SJSA1 (cell line): ENCODE data around the gene LYPD8. TPM values are rescaled to one million over a fixed set of nuclear protein-coding genes. Genes with fewer than 3 reads are reported as not detected.
"Not testable (repeated sequence)": the region's sequence is repeated elsewhere in the genome, so short reads cannot be mapped to it uniquely, and the experiment has no call there.

Experiments
- DNase-seq, 2 experiments: peaks; one replicate each; pipeline ENCODE4 v3.0.0-alpha.2; 2015 to 2020; ENCODE audit warnings: low spot score in 2 of 2, low read depth in 1 of 2
- H3K27ac ChIP-seq: fragments of 250-450 bp; sonication (Bioruptor Pico); 2 replicates; pipeline ENCODE4 v1.5.1; 2020; ENCODE audit warnings: mild to moderate bottlenecking, moderate library complexity
- H3K27me3 ChIP-seq: fragments of 250-450 bp; sonication (Bioruptor Pico); replicated peaks from 2 replicates; pipeline ENCODE4 v1.5.1; 2020; ENCODE audit warnings: mild to moderate bottlenecking, moderate library complexity
- H3K36me3 ChIP-seq: fragments of 250-450 bp; sonication (Bioruptor Pico); 2 replicates; pipeline ENCODE4 v1.5.1; 2020; ENCODE audit warnings: mild to moderate bottlenecking
- H3K4me1 ChIP-seq: fragments of 250-450 bp; sonication (Bioruptor Pico); replicated peaks from 2 replicates; pipeline ENCODE4 v1.6.1; 2021; ENCODE audit warnings: mild to moderate bottlenecking
- H3K4me3 ChIP-seq: fragments of 250-450 bp; sonication (Bioruptor Pico); 2 replicates; pipeline ENCODE4 v1.5.1; 2020; ENCODE audit warnings: mild to moderate bottlenecking
- H3K9me3 ChIP-seq: fragments of 250-450 bp; sonication (Bioruptor Pico); replicated peaks from 2 replicates; pipeline ENCODE4 v1.5.1; 2020; ENCODE audit warnings: mild to moderate bottlenecking
- total RNA-seq: library from RNA; depleted of rRNA; stranded (reverse); fragments of >200 nt; shearing (Covaris generic); gene quantifications from 2 replicates; pipeline ENCODE4 v1.2.3, GENCODE V29; 2014; rRNA removed

The LYPD8 gene
- total RNA-seq = not detected in 2 replicates

DNA sequence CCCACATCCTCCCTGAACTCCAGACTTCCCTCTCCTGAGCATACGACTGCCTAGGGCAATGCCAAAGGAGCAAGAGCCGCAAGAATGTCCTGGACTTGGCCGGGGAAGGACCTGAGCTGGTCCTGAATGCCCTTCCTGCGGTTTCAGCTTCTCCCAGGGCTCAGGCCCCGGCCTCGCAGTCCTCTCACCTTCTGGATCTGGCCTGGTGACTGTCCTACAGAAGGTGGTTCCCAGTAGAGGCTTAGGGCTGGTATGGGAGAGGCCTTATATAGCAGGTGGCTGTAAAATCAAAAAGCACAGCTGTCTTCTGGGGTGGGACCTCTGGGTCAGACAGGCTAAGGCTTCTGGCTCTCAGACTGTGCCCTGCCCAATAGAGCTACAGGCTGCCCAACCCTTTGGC, at the start of gene LYPD8:
TSS of gene LYPD8 (minus strand) at position 243 of the 400 bp plus-strand sequence. CDS start 4,678 bp downstream, outside the sequence.
- no peak for DNase-seq
- Histone ChIP-seq H3K27me3 (no peaks in the 10 kb centered on the region), H3K4me1 (no peaks in the 10 kb centered on the region), H3K36me3 (no peaks in the 10 kb centered on the region), H3K9me3 (peaks cover 10% of the 10 kb centered on the region), H3K4me3 (no peak within 1 kb of the TSS), H3K27ac (no peak within 1 kb of the TSS)

DNA sequence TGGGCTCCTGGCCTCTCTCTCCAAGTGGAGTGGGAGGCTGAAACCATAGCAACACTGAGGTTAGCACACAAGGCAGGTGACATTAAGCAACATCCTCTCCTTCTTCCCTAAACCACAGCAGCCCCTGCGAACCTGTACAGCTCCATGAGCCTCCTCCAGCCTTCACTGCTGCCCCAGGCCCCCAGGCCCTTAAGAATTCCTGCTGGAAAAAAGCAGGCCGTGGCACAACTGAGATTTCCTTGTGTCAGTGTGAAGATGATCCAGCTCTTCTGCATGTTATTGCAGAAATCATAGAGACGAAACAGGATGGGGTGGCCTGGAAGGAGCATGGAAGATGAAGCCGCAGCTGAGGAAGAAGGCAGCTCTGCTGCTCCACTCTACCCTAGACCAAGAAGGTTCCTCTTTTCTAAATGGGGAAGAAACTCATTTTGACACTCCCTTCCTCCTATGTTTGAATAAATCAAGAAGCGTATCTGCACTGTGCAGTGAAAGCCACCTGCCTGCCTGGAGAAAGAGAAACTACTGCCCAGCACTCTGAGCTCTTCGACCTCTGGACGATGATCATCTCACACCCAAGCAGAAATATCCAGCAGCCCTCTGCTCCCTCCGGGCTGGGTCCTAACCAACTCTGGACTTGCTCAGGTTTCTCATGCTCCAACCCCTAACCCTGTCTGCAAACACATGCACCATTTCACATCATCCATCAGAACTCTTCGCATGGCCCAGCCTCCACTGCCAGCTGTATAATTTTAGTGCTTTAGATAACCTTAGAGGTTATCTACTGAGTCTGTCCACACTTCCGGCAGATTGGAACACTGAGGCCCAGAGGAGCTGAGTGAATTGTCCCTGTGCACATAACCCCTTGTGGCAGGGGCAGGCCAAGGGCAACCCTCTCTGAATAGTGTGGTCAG, 49.5 kb upstream of the LYPD8 start:
- Histone ChIP-seq H3K9me3 (no peaks in the 10 kb centered on the region), H3K36me3 (no peaks in the 10 kb centered on the region; the same call in 1 of the 2 replicates), H3K4me1 (no peaks in the 10 kb centered on the region), H3K27me3 (no peaks in the 10 kb centered on the region), H3K27ac (no peak overlapping the region), H3K4me3 (no peak overlapping the region)
- peak in 1 of 2 experiments; percentile 26 for DNase-seq

GRCh38 chr1:248803501-248803900, 47.9 kb upstream of the LYPD8 start:
- not testable (repeated sequence) for H3K36me3 ChIP-seq, H3K27me3 ChIP-seq, H3K4me3 ChIP-seq, H3K4me1 ChIP-seq, H3K9me3 ChIP-seq, H3K27ac ChIP-seq, DNase-seq

DNA sequence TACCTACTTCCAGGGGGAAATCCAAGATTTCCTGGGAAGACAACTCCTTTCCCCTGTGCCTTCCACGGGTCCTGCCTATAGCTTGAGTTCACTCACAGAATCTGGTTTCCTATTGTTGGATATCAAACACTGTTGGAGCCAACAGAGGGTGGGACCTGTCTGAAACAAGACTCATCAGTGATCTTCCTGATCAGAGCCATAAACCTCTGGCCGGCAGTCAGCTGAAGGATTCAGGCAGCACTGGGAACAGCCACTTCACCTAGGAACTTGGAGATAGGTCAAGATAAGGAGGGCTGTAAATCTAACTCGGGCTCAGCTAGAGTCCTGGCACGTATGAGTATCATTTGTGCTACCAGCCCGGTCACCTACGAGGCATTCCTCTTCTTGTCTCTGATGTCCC, 46.9 kb upstream of the LYPD8 start:
- Histone ChIP-seq H3K36me3 (no peaks in the 10 kb centered on the region; the same call in 1 of the 2 replicates), H3K4me1 (no peaks in the 10 kb centered on the region), H3K27ac (no peak overlapping the region), H3K27me3 (no peaks in the 10 kb centered on the region), H3K4me3 (no peak overlapping the region), H3K9me3 (no peaks in the 10 kb centered on the region)
- no peak for DNase-seq

- no peak for DNase-seq
- Histone ChIP-seq H3K4me1 (no peaks in the 10 kb centered on the region), H3K4me3 (no peak overlapping the region), H3K27ac (no peak overlapping the region), H3K36me3 (no peaks in the 10 kb centered on the region), H3K9me3 (no peaks in the 10 kb centered on the region), H3K27me3 (no peaks in the 10 kb centered on the region)
These were observed 44.9 kb upstream of the LYPD8 start for GRCh38 chr1:248800459-248800858.

DNA sequence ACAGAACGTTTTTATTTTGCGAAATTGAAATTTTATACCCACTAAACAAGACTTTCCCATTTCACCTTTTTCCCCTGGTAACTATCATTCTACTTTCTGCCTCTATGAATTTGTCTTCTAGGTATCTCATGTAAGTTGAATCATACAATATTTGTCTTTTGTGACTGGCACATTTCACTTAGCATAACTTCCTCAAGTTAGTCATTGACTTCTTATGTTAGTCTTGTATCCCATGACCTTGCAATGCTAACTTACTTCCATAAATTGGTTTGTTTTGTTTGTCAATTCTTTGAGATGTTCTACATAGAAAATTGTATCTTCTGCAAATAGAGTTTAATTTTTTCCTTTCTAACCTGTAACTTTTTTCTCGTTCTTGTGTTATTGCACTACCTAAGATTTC, 43.2 kb upstream of the LYPD8 start:
- no peak overlapping the region for H3K4me3 ChIP-seq
- no peak overlapping the region for H3K27ac ChIP-seq
- no peaks in the 10 kb centered on the region for H3K9me3 ChIP-seq
- H3K4me1 ChIP-seq = no peaks in the 10 kb centered on the region
- DNase-seq = no peak
- no peaks in the 10 kb centered on the region for H3K36me3 ChIP-seq
- no peaks in the 10 kb centered on the region for H3K27me3 ChIP-seq

DNA sequence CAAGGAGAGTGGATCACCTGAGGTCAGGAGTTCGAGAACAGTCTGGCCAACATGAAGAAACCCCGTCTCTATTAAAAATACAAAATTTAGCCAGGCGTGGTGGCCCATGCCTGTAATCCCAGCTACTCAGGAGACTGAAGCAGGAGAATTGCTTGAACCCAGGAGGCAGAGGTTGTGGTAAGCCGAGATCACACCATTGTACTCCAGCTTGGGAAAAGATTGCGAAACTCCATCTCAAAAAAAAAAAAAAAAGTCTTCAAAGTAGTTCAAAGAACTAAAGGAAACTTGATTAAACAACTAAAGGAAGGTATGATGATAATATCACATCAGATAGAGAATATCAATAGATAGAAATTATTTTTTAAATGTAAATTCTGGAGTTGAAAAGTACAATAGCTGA, 39.1 kb upstream of the LYPD8 start:
- not testable (repeated sequence) for H3K27ac ChIP-seq, H3K4me1 ChIP-seq, H3K36me3 ChIP-seq, H3K4me3 ChIP-seq, H3K27me3 ChIP-seq, H3K9me3 ChIP-seq, DNase-seq

DNA sequence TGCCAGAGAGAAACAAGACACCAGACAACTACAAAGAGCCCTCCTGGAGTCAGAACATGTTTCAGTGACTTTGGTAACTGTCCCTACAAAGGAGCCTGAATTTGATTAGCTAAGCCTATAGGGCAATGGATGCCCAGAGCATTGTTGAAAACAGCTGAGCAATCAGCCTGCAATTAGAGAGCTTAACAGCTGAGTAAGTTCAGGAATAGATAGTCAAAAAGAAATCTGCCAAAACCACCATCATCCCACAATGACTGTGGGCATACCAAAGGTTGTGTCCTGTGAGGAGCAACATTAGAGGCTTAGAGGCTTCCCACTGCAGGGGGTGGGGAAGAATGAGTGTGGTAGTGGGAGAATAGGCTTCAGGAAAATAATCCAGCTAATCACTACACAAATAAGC, 38.0 kb upstream of the LYPD8 start:
- DNase-seq = no peak
- no peak overlapping the region for H3K4me3 ChIP-seq
- H3K27ac ChIP-seq = no peak overlapping the region
- H3K4me1 ChIP-seq = no peaks in the 10 kb centered on the region
- no peaks in the 10 kb centered on the region for H3K27me3 ChIP-seq
- no peaks in the 10 kb centered on the region for H3K36me3 ChIP-seq
- no peaks in the 10 kb centered on the region for H3K9me3 ChIP-seq

- no peak overlapping the region for H3K27ac ChIP-seq
- H3K27me3 ChIP-seq = no peaks in the 10 kb centered on the region
- H3K4me3 ChIP-seq = no peak overlapping the region
- no peaks in the 10 kb centered on the region for H3K36me3 ChIP-seq
- H3K4me1 ChIP-seq = no peaks in the 10 kb centered on the region
- no peak for DNase-seq
- no peaks in the 10 kb centered on the region for H3K9me3 ChIP-seq
These were observed 36.8 kb upstream of the LYPD8 start for GRCh38 chr1:248792342-248792741.

DNA sequence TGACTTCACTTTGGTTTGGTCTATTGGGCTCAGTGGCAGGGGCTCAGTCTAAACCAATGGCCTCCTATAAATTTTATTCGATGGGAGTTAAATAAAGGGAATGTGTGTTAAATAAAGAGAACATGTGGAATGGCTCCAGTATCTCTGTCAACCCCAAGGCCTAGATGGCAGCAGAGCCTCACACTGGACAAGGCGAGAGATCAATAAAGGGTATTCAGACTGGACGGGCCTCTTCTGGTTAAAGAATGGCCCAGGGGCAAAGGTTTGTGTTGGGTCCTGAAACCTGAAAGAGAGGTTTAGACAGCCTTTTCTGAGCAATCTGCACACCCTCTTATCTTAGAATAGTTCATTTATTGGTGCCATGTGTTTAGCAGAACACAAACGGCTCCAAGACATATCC, 35.5 kb upstream of the LYPD8 start:
- H3K9me3 ChIP-seq = no peaks in the 10 kb centered on the region
- H3K27ac ChIP-seq = no peak overlapping the region
- H3K4me1 ChIP-seq = no peaks in the 10 kb centered on the region
- H3K27me3 ChIP-seq = no peaks in the 10 kb centered on the region
- no peak overlapping the region for H3K4me3 ChIP-seq
- H3K36me3 ChIP-seq = no peaks in the 10 kb centered on the region
- no peak for DNase-seq

DNA sequence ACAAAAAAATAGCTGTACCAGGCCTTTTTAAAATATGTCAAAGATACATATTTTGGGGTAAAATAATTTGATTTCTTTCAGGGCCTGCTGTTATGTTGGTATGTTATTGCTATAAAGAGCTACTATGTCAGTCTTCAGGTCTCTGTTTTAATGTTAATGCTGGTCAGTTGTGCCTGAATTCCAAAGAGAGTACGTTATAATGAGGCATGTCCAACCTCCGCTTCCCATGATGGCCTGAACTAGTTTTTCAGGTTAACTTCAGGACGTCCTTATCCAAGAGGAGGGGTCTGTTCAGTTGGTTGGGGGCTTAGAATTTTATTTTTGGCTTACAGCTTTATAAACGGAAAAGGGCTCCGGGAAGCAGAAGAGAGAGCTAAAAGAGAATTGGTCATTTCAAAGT, 34.9 kb upstream of the LYPD8 start:
- Histone ChIP-seq H3K36me3 (no peaks in the 10 kb centered on the region), H3K4me1 (no peaks in the 10 kb centered on the region), H3K4me3 (no peak overlapping the region), H3K27ac (no peak overlapping the region), H3K27me3 (no peaks in the 10 kb centered on the region), H3K9me3 (no peaks in the 10 kb centered on the region)
- DNase-seq = no peak

GRCh38 chr1:248789337-248789736, 33.8 kb upstream of the LYPD8 start:
- not testable (repeated sequence) for H3K27me3 ChIP-seq, H3K27ac ChIP-seq, DNase-seq, H3K4me3 ChIP-seq, H3K9me3 ChIP-seq, H3K4me1 ChIP-seq, H3K36me3 ChIP-seq

DNA sequence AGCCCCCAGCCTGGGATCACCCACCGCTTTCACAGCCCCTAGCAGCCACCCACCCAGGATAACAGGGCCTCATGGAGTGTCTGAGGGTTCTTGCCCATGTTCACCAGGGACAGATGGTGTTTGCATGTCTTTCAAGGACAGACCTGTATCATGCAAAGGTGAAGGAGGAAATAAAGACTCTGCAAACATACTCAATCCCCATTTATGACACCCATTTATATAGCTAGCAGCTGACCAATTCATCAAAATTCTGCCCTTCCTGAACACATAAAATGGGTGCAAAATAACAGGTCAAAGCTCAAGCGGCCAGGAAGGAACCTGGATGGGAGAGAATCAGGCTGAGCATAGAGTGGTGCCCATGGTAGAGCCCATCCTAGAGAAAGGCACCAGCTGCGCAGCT, 32.8 kb upstream of the LYPD8 start:
- Histone ChIP-seq H3K9me3 (no peaks in the 10 kb centered on the region), H3K4me1 (no peaks in the 10 kb centered on the region), H3K4me3 (no peak overlapping the region), H3K36me3 (no peaks in the 10 kb centered on the region), H3K27ac (no peak overlapping the region), H3K27me3 (no peaks in the 10 kb centered on the region)
- DNase-seq = no peak

DNA sequence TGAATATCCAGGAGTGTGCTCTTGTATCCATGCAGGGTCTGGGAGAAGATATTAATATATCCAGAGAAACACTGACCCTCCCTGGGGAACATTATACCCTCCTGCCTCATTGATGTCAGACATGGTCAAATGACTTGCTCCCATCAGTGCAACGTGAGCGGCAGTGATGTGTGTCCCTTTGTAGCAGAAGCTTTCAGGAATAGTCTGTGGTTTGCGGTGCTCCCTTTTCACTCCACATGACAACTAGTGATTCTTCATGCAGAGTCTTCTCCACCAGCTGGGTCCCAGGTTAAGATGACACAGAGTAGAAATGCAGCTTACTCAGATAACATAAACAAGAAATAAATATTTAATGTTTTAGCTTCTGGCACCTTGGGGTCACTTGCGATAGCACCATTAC, 31.9 kb upstream of the LYPD8 start:
- Histone ChIP-seq H3K36me3 (no peaks in the 10 kb centered on the region), H3K9me3 (no peaks in the 10 kb centered on the region), H3K4me3 (no peak overlapping the region), H3K27ac (no peak overlapping the region), H3K27me3 (no peaks in the 10 kb centered on the region), H3K4me1 (no peaks in the 10 kb centered on the region)
- no peak for DNase-seq

DNA sequence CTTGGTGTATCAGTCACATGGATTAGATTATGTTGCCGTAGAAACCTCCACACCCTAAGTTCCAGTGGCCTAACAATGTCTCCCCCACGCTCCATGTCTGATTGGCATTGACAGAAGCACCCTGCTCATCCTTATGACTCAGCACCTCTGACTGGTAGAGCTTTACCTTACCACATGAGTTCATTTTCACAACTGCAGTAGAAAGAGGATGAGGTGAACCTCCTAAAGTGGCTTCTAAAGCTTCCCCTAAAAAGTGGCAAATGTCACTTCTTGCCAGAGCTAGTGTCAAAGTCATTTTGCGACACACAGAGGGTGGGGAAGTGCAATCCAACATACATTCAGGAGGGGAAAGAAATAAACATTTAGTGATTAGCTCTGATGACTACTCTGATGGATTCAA, 30.6 kb upstream of the LYPD8 start:
- no peak for DNase-seq

More for the DNA sequence above, 30.6 kb upstream of the LYPD8 start:
- H3K4me3 ChIP-seq = no peak overlapping the region
- H3K27me3 ChIP-seq = no peaks in the 10 kb centered on the region
- no peak overlapping the region for H3K27ac ChIP-seq
- H3K4me1 ChIP-seq = no peaks in the 10 kb centered on the region
- H3K36me3 ChIP-seq = no peaks in the 10 kb centered on the region
- no peaks in the 10 kb centered on the region for H3K9me3 ChIP-seq
